K562 treated with DMSO at 1 percent for 12 hours (cell line): ENCODE measurements around the gene TSPYL1. TPM values are rescaled to one million over a fixed set of nuclear protein-coding genes. Genes with fewer than 3 reads are reported as not detected.

ENCODE experiments used
- total RNA-seq: library from RNA; unstranded; fragments of 300-600 nt; gene quantifications from 2 replicates; pipeline ENCODE4 v1.2.3, GENCODE V29; 2022; ENCODE audit not compliant: insufficient read depth

TSPYL1 gene
- 24.7 and 48.7 TPM in 2 replicates for total RNA-seq

DNA sequence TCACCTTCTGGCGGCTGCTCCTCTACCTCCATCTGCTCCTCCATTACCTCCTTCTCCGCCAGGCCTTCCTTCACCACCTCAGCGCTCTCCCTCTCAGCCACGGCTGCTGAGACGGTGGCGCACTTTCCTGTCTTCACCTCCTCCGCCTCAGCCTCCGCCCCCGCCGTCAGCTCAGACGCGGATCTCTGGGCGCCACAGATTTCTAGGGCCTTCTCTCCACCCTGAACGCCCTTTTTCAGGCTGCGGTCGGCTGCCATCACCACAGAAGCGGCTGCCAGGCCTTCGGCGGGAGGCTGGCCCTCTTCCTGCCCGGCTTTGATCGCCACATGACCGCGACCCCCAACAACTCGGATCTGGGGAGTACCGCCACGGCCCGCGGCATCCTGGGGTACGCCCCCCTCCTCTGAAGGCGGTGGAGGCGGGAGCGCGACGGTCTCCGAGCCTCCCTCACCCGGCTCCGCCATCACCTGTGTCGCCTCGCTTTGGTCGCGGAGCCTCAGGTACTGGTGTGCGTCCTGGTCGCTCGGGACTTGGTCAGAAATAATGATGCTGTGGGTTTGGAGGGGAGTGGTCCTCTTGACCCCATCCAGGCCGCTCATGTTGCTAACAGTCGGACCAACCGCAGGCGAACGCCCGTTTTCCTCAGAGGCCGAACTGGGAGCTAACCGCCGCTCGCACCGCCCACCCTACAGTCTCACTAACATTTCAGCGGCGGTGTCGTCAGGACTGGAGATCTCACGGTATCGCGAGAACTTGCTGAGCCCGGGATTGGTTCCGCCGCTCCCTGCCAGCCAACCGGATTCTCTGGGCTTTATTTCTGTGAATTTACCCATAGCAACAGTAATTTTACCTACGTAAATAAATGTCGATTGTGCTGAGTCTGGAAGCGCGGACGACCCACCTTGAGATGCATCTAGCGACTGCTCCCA lies at the start of gene TSPYL1:
Gene TSPYL1 (minus strand): TSS at position 699 of the 929 bp plus-strand sequence. CDS start 100 bp downstream, at position 599.

DNA sequence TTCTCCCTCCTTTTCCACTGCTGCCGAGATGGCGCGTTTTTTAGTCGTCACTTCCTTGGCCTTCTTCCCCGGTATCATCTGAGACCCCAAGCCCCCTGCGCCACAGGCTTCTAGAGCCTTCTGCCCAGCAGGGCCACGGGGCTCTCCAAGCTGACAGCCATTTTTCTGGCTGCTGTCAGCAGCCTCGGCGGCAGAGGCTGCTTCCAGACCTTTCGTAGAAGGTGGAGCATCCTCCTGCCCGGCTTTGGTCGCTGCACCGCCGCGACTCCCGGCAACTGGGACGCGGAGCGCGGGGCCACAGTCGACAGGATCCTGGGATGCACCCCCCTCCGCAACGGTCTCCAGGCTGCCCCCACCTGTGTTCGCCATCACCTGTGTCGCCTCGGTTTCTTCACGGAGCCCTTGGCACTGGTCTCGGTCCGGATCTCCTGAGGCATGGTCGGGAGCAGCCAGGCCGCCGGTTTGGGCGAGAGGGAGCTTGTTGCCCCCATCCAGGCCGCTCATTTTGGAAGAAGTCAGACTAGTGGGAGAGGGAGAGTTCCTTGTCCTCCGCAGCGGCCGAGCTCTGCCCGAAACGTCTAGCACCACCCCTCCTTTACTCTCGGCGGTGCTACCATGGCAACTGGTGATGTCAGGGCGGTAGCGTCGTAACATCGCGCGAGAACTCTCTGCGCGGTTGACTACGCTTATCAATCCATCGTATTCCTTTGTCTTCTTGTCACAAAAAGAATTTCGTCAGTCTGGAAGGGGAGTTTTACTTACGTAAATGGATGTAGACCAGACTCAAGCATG lies 26.0 kb downstream of the TSPYL1 start, which contains the start of gene TSPYL4:
Gene TSPYL4 (minus strand): TSS at position 571 of the 792 bp plus-strand sequence. CDS start 67 bp downstream, at position 504.

Other genes starting within 250 kb of the TSPYL1 start
- gene FRK, start 219.0 kb downstream of the TSPYL1 start, total RNA-seq, result 0.10 and 0.53 TPM in 2 replicates
- gene NT5DC1, start 179.1 kb downstream of the TSPYL1 start, total RNA-seq, result 18.2 and 40.0 TPM in 2 replicates
- gene COL10A1, start 153.8 kb downstream of the TSPYL1 start, total RNA-seq, result not detected in 2 replicates
- 3.9 and 11.6 TPM in 2 replicates for gene TSPYL4, start 25.9 kb downstream of the TSPYL1 start, total RNA-seq
- gene DSE, start 91.0 kb upstream of the TSPYL1 start, total RNA-seq, result 0.44 and 1.8 TPM in 2 replicates
- gene CALHM6, start 181.4 kb upstream of the TSPYL1 start, total RNA-seq, result not detected in 2 replicates
- 0.05 TPM in 1 of 2 replicates, not detected in the other for gene CALHM5, start 231.7 kb upstream of the TSPYL1 start, total RNA-seq